GM12878 (cell line): Measurements from ENCODE around the gene CTIF. TPM values are rescaled to one million over a fixed set of nuclear protein-coding genes. Genes with fewer than 3 reads are reported as not detected.
A peak's percentile ranks its signal among the peaks of the same experiment; 100 is the strongest.

Experiments
- ATAC-seq: fragments of 200-7000 bp; cut with Tn5 transposase; 3 replicates; pipeline ENCODE4 v1.9.1; 2020; ENCODE audit warnings: mild to moderate bottlenecking, moderate library complexity
- BruUV-seq: library from RNA; stranded (reverse); fragments of 400-500 nt; replicated peaks from 2 replicates; lab custom pipeline; 2021; lab: Mats Ljungman, UMichigan
- CTCF ChIA-PET: fragments of 300-600 bp; sonication (Branson Sonifier 250); formaldehyde crosslinking; extraction: SDS; loops from one replicate; lab custom pipeline; 2021; ENCODE audit warnings: inconsistent platforms; lab: Yijun Ruan, JAX
- POLR2A ChIA-PET: fragments of 350-600 bp; formaldehyde crosslinking; extraction: SDS; loops from one replicate; lab custom pipeline; 2021; ENCODE audit warnings: inconsistent platforms; lab: Charles Lee
- RAD21 ChIA-PET: fragments of 300-600 bp; sonication (Branson Sonifier 250); formaldehyde crosslinking; loops from one replicate; lab custom pipeline; 2023; ENCODE audit warnings: antibody characterized with exemption; ENCODE audit not compliant: unreplicated experiment; lab: Charles Lee
- SMC1A ChIA-PET: fragments of 300-600 bp; sonication (Branson Sonifier 250); formaldehyde crosslinking; loops from one replicate; lab custom pipeline; 2023; ENCODE audit not compliant: unreplicated experiment, uncharacterized antibody; lab: Charles Lee
- DNase-seq: peaks from one replicate; pipeline ENCODE4 v3.0.0-alpha.2; 2011; ENCODE audit warnings: low read depth, low spot score
- FAIRE-seq: peaks from 3 replicates; lab custom pipeline; 2011; peaks lifted over from hg19 to GRCh38; lab: Jason Lieb, UNC
- H2AFZ ChIP-seq: 2 replicates; pipeline ENCODE4 v1.6.0; 2011; ENCODE audit warnings: low read depth, low read length, control low read depth; ENCODE audit not compliant: control insufficient read depth
- H3K27ac ChIP-seq: 2 replicates; pipeline ENCODE4 v1.5.1; 2011; ENCODE audit warnings: control low read depth; ENCODE audit not compliant: control insufficient read depth, insufficient read depth
- H3K27me3 ChIP-seq, 2 experiments: replicated peaks in 1 of 2; 2 replicates each; pipeline versions ENCODE4 v1.6.0 to v1.6.1; 2011; ENCODE audit warnings: low read length in 1 of 2; ENCODE audit not compliant: control insufficient read depth in 2 of 2, insufficient read depth in 2 of 2
- H3K36me3 ChIP-seq, 2 experiments: 2 replicates each; pipeline ENCODE4 v1.5.1; 2011; ENCODE audit warnings: low read length in 1 of 2; ENCODE audit not compliant: control insufficient read depth in 2 of 2, insufficient read depth in 2 of 2
- H3K4me1 ChIP-seq: 2 replicates; pipeline ENCODE4 v1.6.1; 2011; ENCODE audit warnings: mild to moderate bottlenecking, low read length, moderate library complexity, mixed read lengths; ENCODE audit not compliant: control insufficient read depth, insufficient read depth
- H3K4me2 ChIP-seq: 2 replicates; pipeline ENCODE4 v1.6.0; 2011; ENCODE audit warnings: control low read depth; ENCODE audit not compliant: control insufficient read depth, insufficient read depth
- H3K4me3 ChIP-seq: fragments of 200-600 bp; sonication (generic); 2 replicates; pipeline ENCODE4 v1.5.1; 2016
- H3K79me2 ChIP-seq: 2 replicates; pipeline ENCODE4 v1.6.0; 2011; ENCODE audit warnings: low read length; ENCODE audit not compliant: control insufficient read depth, insufficient read depth
- H3K9ac ChIP-seq: 2 replicates; pipeline ENCODE4 v1.8.0; 2011; ENCODE audit warnings: low read length, control low read depth, mixed read lengths; ENCODE audit not compliant: control insufficient read depth, insufficient read depth
- H3K9me3 ChIP-seq: replicated peaks from 3 replicates; pipeline ENCODE4 v1.5.1; 2011; ENCODE audit warnings: mild to moderate bottlenecking, low read length; ENCODE audit not compliant: control insufficient read depth, insufficient read depth
- H4K20me1 ChIP-seq: 2 replicates; pipeline ENCODE4 v1.6.0; 2011; ENCODE audit not compliant: control insufficient read depth, insufficient read depth
- HDAC2 ChIP-seq: fragments of 200-600 bp; sonication (generic); IDR thresholded peaks from 2 replicates; pipeline ENCODE4 v1.6.1; 2017
- IRF4 ChIP-seq: IDR thresholded peaks from 2 replicates; pipeline ENCODE4 v1.6.1; 2011; ENCODE audit warnings: low read depth, low read length
- MYC ChIP-seq: IDR thresholded peaks from 2 replicates; pipeline ENCODE4 v1.6.1; 2011; ENCODE audit warnings: mild to moderate bottlenecking, low read length, moderate library complexity, inconsistent platforms; ENCODE audit not compliant: insufficient read depth, insufficient replicate concordance, insufficient read length, severe bottlenecking
- NFYA ChIP-seq: IDR thresholded peaks from 2 replicates; pipeline ENCODE4 v1.6.1; 2011; ENCODE audit warnings: low read depth, mild to moderate bottlenecking, low read length, improper control_type of control experiment, borderline replicate concordance
- NRF1 ChIP-seq: conservative IDR thresholded peaks from 2 replicates; pipeline ENCODE4 v1.6.1; 2011; ENCODE audit warnings: mild to moderate bottlenecking, low read depth, low read length, improper control_type of control experiment
- ZNF217 ChIP-seq: fragments of 450-650 bp; IDR thresholded peaks from 2 replicates; pipeline ENCODE4 v1.6.1; 2017; ENCODE audit warnings: antibody characterized with exemption, mild to moderate bottlenecking
- WGBS: methylation state at CpG from one replicate; pipeline ENCODE4 v1.1.6; 2016; ENCODE audit warnings: low lambda C conversion rate; ENCODE audit not compliant: insufficient replicate concordance, insufficient coverage; ENCODE audit errors: missing lambda C conversion rate; 5-methylcytosine and 5-hydroxymethylcytosine counted together
- in situ Hi-C: fragments of 300-500 bp; cut with MboI; formaldehyde crosslinking; loops from 9 replicates; pipeline ENCODE4 v1.14.3; 2018; ENCODE audit warnings: mixed read lengths
- intact Hi-C: fragments of 100-400 bp; cut with micrococcal nuclease; formaldehyde crosslinking; loops from one replicate; pipeline ENCODE4 v1.14.2; 2022; ENCODE audit not compliant: unreplicated experiment
- polyA plus RNA-seq, 11 experiments: library from polyadenylated mRNA; depleted of rRNA in 4 of 11; unstranded in 6 of 11; stranded (reverse) in 5 of 11; fragments of >200 nt; fragmentation: Nextera tagmentation in 4 of 11; fragmentation: Illumina TruSeq in 1 of 11; extraction: Ambion mirVana in 4 of 11; extraction: Trizol in 1 of 11; gene quantifications; 1 replicate in 1 of 11; 2 replicates in 10 of 11; pipeline versions ENCODE4 v1.2.1 to v1.2.3, GENCODE V29; 2011 to 2016; ENCODE audit warnings: inconsistent platforms in 2 of 11, missing spikeins in 2 of 11, low read depth in 1 of 11
- total RNA-seq, 4 experiments: library from RNA; depleted of rRNA in 3 of 4; stranded (reverse); fragments of >200 nt in 3 of 4; fragmentation: Illumina TruSeq in 1 of 4; extraction: Trizol in 1 of 4; gene quantifications; 2 replicates each; pipeline versions ENCODE4 v1.2.1 to v1.2.3, GENCODE V29; 2013 to 2021
- TF ChIP-seq, protein P1 (sequence below): IDR thresholded peaks from 2 replicates; pipeline ENCODE4 v1.6.1; 2011; ENCODE audit warnings: borderline replicate concordance, low read depth, mild to moderate bottlenecking, moderate library complexity, low read length; ENCODE audit not compliant: insufficient read depth, poor library complexity, severe bottlenecking
- TF ChIP-seq, protein P2 (sequence below): fragments of 450-650 bp; IDR thresholded peaks from 2 replicates; pipeline ENCODE4 v1.6.1; 2016; ENCODE audit warnings: mild to moderate bottlenecking
- TF ChIP-seq, protein P3 (sequence below): IDR thresholded peaks from 2 replicates; pipeline ENCODE4 v1.6.1; 2011; ENCODE audit warnings: mild to moderate bottlenecking, low read depth, low read length, moderate library complexity; ENCODE audit not compliant: insufficient replicate concordance
- TF ChIP-seq, protein P4 (sequence below): fragments of 450-650 bp; conservative IDR thresholded peaks from 2 replicates; pipeline ENCODE4 v1.6.1; 2017; ENCODE audit warnings: mild to moderate bottlenecking, moderate library complexity

CTIF gene
- total and polyA plus RNA-seq, 10 of the 15 experiments (the other 5 are each of a cell fraction or from before 2014, with no cell fraction given): 0.06 to 11.6 (median 2.5) TPM

DNA sequence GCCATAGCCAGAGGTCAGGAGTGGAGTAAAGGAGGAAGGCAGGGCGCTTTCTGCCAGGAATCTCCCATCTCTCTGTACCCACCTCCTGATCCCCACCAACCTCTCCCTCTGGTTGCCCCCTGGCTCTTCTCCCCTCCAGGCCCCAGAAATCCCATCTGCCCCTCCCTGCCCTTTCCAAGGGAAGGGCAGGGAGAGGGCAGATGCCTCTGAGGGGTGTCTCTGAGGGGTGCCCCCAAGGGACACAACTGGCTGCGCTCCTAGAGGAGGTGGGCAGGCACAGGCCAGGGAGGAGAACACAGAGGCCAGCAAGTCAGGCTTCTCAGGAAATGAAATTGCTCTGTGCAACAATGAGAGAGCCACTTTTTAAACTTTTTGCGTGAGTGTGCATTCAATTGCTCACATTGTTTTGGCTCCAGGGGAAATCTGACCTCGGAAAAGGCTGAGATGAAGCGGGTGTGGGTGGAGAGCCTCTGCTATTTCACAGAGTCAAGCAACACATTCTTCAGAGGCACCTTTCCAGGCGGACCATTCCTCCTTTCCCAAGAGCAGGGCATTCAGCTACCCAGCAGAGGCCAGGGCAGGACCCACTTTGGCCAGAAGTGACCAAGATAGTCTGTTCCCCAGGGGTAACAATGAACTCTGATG is 286.4 kb downstream of the CTIF start:
- H3K79me2 ChIP-seq: no peaks in the 10 kb centered on the region
- POLR2A ChIA-PET: no interaction called here
- no peak overlapping the region for H3K27ac ChIP-seq
- DNase-seq (no peak), FAIRE-seq (peak; percentile 31), ATAC-seq (no peak)
- no peak overlapping the region for H3K4me3 ChIP-seq
- H4K20me1 ChIP-seq: no peaks in the 10 kb centered on the region
- in situ Hi-C loops (no loop called here), intact Hi-C loops (no loop called here)
- no peaks in the 10 kb centered on the region for H3K27me3 ChIP-seq
- TF ChIP-seq, protein P1, sequence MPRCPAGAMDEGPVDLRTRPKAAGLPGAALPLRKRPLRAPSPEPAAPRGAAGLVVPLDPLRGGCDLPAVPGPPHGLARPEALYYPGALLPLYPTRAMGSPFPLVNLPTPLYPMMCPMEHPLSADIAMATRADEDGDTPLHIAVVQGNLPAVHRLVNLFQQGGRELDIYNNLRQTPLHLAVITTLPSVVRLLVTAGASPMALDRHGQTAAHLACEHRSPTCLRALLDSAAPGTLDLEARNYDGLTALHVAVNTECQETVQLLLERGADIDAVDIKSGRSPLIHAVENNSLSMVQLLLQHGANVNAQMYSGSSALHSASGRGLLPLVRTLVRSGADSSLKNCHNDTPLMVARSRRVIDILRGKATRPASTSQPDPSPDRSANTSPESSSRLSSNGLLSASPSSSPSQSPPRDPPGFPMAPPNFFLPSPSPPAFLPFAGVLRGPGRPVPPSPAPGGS: peak; percentile 35
- no peak for TF ChIP-seq NFYA
- no peaks in the 10 kb centered on the region for H3K36me3 ChIP-seq
- no peak overlapping the region for H3K9ac ChIP-seq
- H3K9me3 ChIP-seq: no peaks in the 10 kb centered on the region; the same call in 1 of the 3 replicates
- peaks cover 14% of the 10 kb centered on the region for H3K4me1 ChIP-seq
- CTCF ChIA-PET: no interaction called here
- H2AFZ ChIP-seq: no peak overlapping the region
- SMC1A ChIA-PET: interaction anchor here (0.7 kb wide), 1 partner anchor 12 kb away, joined by 3 read pairs; no protein-coding TSS in a partner anchor
- no TSS peak for BruUV-seq
- 85% methylated on average over 6 of the region's 6 CpGs for WGBS
- H3K4me2 ChIP-seq: no peak overlapping the region
- RAD21 ChIA-PET: no interaction called here

DNA sequence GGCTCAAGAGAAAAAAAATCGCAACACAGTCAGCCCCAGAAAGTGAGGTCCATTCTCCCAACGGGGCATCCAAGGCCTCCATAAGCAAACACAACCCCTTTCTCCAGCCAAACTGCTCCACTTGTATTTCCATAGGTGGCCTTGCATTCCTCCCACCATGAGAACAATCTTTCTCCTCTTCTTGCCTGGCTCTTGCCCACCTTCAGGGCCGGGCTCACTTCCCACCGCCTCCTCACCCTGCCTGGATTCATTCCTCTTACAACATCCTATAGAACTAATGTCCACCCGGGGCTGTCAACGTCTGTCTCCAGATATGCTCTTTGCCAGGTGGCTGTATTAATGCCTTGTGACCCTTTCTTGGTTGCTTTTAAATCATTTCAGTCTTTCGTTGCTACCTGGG is 287.4 kb downstream of the CTIF start:
- no peaks in the 10 kb centered on the region for H3K27me3 ChIP-seq
- no peaks in the 10 kb centered on the region for H4K20me1 ChIP-seq
- peaks cover 8% of the 10 kb centered on the region for H3K4me1 ChIP-seq
- ChIA-PET CTCF (no interaction called here), RAD21 (no interaction called here), SMC1A (interaction anchor here (9.9 kb wide), 1 partner anchor 15 kb away, joined by 129 read pairs; no protein-coding TSS in a partner anchor), POLR2A (no interaction called here)
- no peak overlapping the region for H3K27ac ChIP-seq
- no peaks in the 10 kb centered on the region for H3K36me3 ChIP-seq
- ATAC-seq (no peak), FAIRE-seq (no peak), DNase-seq (no peak)
- no TSS peak for BruUV-seq
- in situ Hi-C loops: no loop called here
- no peak overlapping the region for H2AFZ ChIP-seq
- H3K4me2 ChIP-seq: no peak overlapping the region
- no peaks in the 10 kb centered on the region; the same call in 1 of the 3 replicates for H3K9me3 ChIP-seq
- intact Hi-C loops: no loop called here
- H3K9ac ChIP-seq: no peak overlapping the region
- H3K4me3 ChIP-seq: no peak overlapping the region
- H3K79me2 ChIP-seq: no peaks in the 10 kb centered on the region; the same call in 1 of the 2 replicates
- WGBS: 95% methylated on average over 7 of the region's 7 CpGs
- TF ChIP-seq, protein P2, sequence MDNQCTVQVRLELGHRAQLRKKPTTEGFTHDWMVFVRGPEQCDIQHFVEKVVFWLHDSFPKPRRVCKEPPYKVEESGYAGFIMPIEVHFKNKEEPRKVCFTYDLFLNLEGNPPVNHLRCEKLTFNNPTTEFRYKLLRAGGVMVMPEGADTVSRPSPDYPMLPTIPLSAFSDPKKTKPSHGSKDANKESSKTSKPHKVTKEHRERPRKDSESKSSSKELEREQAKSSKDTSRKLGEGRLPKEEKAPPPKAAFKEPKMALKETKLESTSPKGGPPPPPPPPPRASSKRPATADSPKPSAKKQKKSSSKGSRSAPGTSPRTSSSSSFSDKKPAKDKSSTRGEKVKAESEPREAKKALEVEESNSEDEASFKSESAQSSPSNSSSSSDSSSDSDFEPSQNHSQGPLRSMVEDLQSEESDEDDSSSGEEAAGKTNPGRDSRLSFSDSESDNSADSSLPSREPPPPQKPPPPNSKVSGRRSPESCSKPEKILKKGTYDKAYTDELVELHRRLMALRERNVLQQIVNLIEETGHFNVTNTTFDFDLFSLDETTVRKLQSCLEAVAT: no peak
- TF ChIP-seq ZNF217 (no peak), NRF1 (no peak), MYC (no peak), HDAC2 (no peak), IRF4 (no peak)
- TF ChIP-seq, protein P3, sequence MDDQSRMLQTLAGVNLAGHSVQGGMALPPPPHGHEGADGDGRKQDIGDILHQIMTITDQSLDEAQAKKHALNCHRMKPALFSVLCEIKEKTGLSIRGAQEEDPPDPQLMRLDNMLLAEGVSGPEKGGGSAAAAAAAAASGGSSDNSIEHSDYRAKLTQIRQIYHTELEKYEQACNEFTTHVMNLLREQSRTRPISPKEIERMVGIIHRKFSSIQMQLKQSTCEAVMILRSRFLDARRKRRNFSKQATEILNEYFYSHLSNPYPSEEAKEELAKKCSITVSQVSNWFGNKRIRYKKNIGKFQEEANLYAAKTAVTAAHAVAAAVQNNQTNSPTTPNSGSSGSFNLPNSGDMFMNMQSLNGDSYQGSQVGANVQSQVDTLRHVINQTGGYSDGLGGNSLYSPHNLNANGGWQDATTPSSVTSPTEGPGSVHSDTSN: no peak
- TF ChIP-seq, protein P4, sequence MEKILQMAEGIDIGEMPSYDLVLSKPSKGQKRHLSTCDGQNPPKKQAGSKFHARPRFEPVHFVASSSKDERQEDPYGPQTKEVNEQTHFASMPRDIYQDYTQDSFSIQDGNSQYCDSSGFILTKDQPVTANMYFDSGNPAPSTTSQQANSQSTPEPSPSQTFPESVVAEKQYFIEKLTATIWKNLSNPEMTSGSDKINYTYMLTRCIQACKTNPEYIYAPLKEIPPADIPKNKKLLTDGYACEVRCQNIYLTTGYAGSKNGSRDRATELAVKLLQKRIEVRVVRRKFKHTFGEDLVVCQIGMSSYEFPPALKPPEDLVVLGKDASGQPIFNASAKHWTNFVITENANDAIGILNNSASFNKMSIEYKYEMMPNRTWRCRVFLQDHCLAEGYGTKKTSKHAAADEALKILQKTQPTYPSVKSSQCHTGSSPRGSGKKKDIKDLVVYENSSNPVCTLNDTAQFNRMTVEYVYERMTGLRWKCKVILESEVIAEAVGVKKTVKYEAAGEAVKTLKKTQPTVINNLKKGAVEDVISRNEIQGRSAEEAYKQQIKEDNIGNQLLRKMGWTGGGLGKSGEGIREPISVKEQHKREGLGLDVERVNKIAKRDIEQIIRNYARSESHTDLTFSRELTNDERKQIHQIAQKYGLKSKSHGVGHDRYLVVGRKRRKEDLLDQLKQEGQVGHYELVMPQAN: no peak
